HepG2 (cell line): ENCODE measurements around the gene NT5DC2. TPM values are rescaled to one million over a fixed set of nuclear protein-coding genes. Genes with fewer than 3 reads are reported as not detected.

Experiments used
- ATAC-seq: fragments of 200-7000 bp; cut with Tn5 transposase; 3 replicates; pipeline ENCODE4 v1.9.1; 2020; ENCODE audit warnings: mild to moderate bottlenecking, moderate library complexity
- BruUV-seq: library from RNA; stranded (reverse); fragments of 400-500 nt; replicated peaks from 2 replicates; lab custom pipeline; 2021; lab: Mats Ljungman, UMichigan
- CTCF ChIA-PET: fragments of 300-600 bp; formaldehyde crosslinking; extraction: SDS; loops from one replicate; lab custom pipeline; 2021; ENCODE audit warnings: low total read pairs, inconsistent platforms, low intra/inter-chr PET ratio; lab: Yijun Ruan, JAX
- POLR2A ChIA-PET: fragments of 350-600 bp; sonication (Branson Sonifier 250); formaldehyde crosslinking; loops from one replicate; lab custom pipeline; 2020; ENCODE audit warnings: antibody characterized with exemption, inconsistent platforms; lab: Yijun Ruan, JAX
- DNase-seq: peaks from one replicate; pipeline ENCODE4 v3.0.0-alpha.2; 2015; ENCODE audit warnings: low spot score
- FAIRE-seq: peaks from 3 replicates; lab custom pipeline; 2011; peaks lifted over from hg19 to GRCh38; lab: Jason Lieb, UNC
- H2AFZ ChIP-seq: one replicate; pipeline ENCODE4 v1.6.1; 2011; ENCODE audit warnings: low read length, inconsistent platforms
- H3K27ac ChIP-seq: fragments of 300-600 bp; 3 replicates; pipeline ENCODE4 v1.8.0; 2011; ENCODE audit warnings: mixed run types, mild to moderate bottlenecking, mixed read lengths, low read length, inconsistent platforms; ENCODE audit not compliant: insufficient read depth; ENCODE audit errors: extremely low read length
- H3K27me3 ChIP-seq, 2 experiments: fragments of 200-600 bp in 1 of 2; 2 replicates in 1 of 2; 3 replicates in 1 of 2; pipeline versions ENCODE4 v1.6.0 to v1.8.0; 2011; ENCODE audit warnings: low read length in 2 of 2, mild to moderate bottlenecking in 2 of 2, moderate library complexity in 2 of 2, inconsistent platforms in 1 of 2; ENCODE audit not compliant: insufficient read depth in 2 of 2, control insufficient read depth in 1 of 2
- H3K36me3 ChIP-seq, 2 experiments: fragments of 200-600 bp in 1 of 2; replicated peaks in 1 of 2; 2 replicates in 1 of 2; 3 replicates in 1 of 2; pipeline versions ENCODE4 v1.5.1 to v1.8.0; 2011; ENCODE audit warnings: low read length in 2 of 2, inconsistent platforms in 1 of 2; ENCODE audit not compliant: insufficient read depth in 2 of 2, control insufficient read depth in 1 of 2
- H3K4me1 ChIP-seq: 2 replicates; pipeline ENCODE4 v1.5.1; 2012; ENCODE audit warnings: low read length, inconsistent platforms; ENCODE audit not compliant: insufficient read depth
- H3K4me2 ChIP-seq: 2 replicates; pipeline ENCODE4 v1.6.0; 2011; ENCODE audit warnings: low read depth, low read length, inconsistent platforms
- H3K4me3 ChIP-seq, 3 experiments: fragments of 200-600 bp in 1 of 3; sonication (generic), shearing (Covaris generic) in 1 of 3; replicated peaks in 1 of 3; 2 replicates each; pipeline ENCODE4 v1.5.1; 2011 to 2016; ENCODE audit warnings: low read length in 3 of 3, inconsistent platforms in 2 of 3, low read depth in 2 of 3, mild to moderate bottlenecking in 2 of 3, control low read depth in 1 of 3, mixed read lengths in 1 of 3; ENCODE audit not compliant: insufficient read depth in 1 of 3
- H3K79me2 ChIP-seq: one replicate; pipeline ENCODE4 v1.6.1; 2011; ENCODE audit warnings: low read length, inconsistent platforms; ENCODE audit not compliant: insufficient read depth
- H3K9ac ChIP-seq: 2 replicates; pipeline ENCODE4 v1.6.0; 2011; ENCODE audit warnings: mild to moderate bottlenecking, low read depth, low read length, inconsistent platforms; ENCODE audit not compliant: insufficient read depth
- H3K9me3 ChIP-seq: 2 replicates; pipeline ENCODE4 v1.5.1; 2012; ENCODE audit warnings: mild to moderate bottlenecking, low read length
- H4K20me1 ChIP-seq: 2 replicates; pipeline ENCODE4 v1.6.0; 2011; ENCODE audit warnings: inconsistent platforms, mild to moderate bottlenecking, low read length, moderate library complexity; ENCODE audit not compliant: insufficient read depth
- GTF2F1 ChIP-seq: fragments of 150-350 bp; IDR thresholded peaks from 2 replicates; pipeline ENCODE4 v1.6.1; 2014; ENCODE audit warnings: low read length
- HOXA7 ChIP-seq: sonication (generic); formaldehyde crosslinking; IDR thresholded peaks from 2 replicates; pipeline ENCODE4 v1.8.1; 2022; ENCODE audit warnings: mild to moderate bottlenecking, missing genetic modification reagents, moderate library complexity
- JUND ChIP-seq: sonication (generic); formaldehyde crosslinking; IDR thresholded peaks from 2 replicates; pipeline ENCODE4 v1.8.0; 2022; ENCODE audit warnings: mild to moderate bottlenecking, missing genetic modification reagents
- KAT8 ChIP-seq: IDR thresholded peaks from 2 replicates; pipeline ENCODE4 v1.6.1; 2016; ENCODE audit warnings: missing genetic modification reagents, missing compliant biosample characterization
- KDM4B ChIP-seq: sonication (generic); formaldehyde crosslinking; IDR thresholded peaks from 2 replicates; pipeline ENCODE4 v1.4.0; 2020; ENCODE audit warnings: missing genetic modification reagents
- KLF16 ChIP-seq, 2 experiments: sonication (generic) in 1 of 2; formaldehyde crosslinking in 1 of 2; IDR thresholded peaks; 2 replicates each; pipeline versions ENCODE4 v1.6.1 to v1.8.0; 2016 to 2023; ENCODE audit warnings: missing genetic modification reagents in 2 of 2, missing compliant biosample characterization in 1 of 2
- MED8 ChIP-seq: sonication (generic); formaldehyde crosslinking; IDR thresholded peaks from 2 replicates; pipeline ENCODE4 v1.8.1; 2023; ENCODE audit warnings: mild to moderate bottlenecking, missing genetic modification reagents; ENCODE audit not compliant: insufficient replicate concordance
- NFE2L1 ChIP-seq: sonication (generic); formaldehyde crosslinking; IDR thresholded peaks from 2 replicates; pipeline ENCODE4 v1.4.0; 2020; ENCODE audit warnings: missing genetic modification reagents, mild to moderate bottlenecking, borderline replicate concordance
- POGK ChIP-seq: sonication (generic); formaldehyde crosslinking; conservative IDR thresholded peaks from 2 replicates; pipeline ENCODE4 v1.8.0; 2022; ENCODE audit warnings: mild to moderate bottlenecking, moderate library complexity, missing genetic modification reagents
- RFXANK ChIP-seq: IDR thresholded peaks from 2 replicates; pipeline ENCODE4 v1.6.1; 2016
- SAFB2 ChIP-seq: sonication (generic); formaldehyde crosslinking; IDR thresholded peaks from 2 replicates; pipeline ENCODE4 v1.5.1; 2020; ENCODE audit warnings: missing genetic modification reagents, low read depth, mild to moderate bottlenecking, borderline replicate concordance
- SRSF9 ChIP-seq: fragments of 200-400 bp; formaldehyde crosslinking; IDR thresholded peaks from 2 replicates; pipeline ENCODE4 v1.6.1; 2018; ENCODE audit warnings: borderline replicate concordance, mild to moderate bottlenecking, low read depth, low read length; ENCODE audit not compliant: insufficient read depth, poor library complexity, severe bottlenecking
- SUZ12 ChIP-seq: fragments of 150-350 bp; IDR thresholded peaks from 2 replicates; pipeline ENCODE4 v1.6.1; 2014; ENCODE audit warnings: low read depth, low read length
- TCF7L2 ChIP-seq: IDR thresholded peaks from 2 replicates; pipeline ENCODE4 v1.6.1; 2011; ENCODE audit warnings: mild to moderate bottlenecking, low read depth, low read length, moderate library complexity
- ZBTB43 ChIP-seq: sonication (generic); formaldehyde crosslinking; conservative IDR thresholded peaks from 2 replicates; pipeline ENCODE4 v1.4.0; 2020; ENCODE audit warnings: missing genetic modification reagents
- ZFX ChIP-seq: sonication (generic); formaldehyde crosslinking; IDR thresholded peaks from 2 replicates; pipeline ENCODE4 v1.4.0; 2020; ENCODE audit warnings: mild to moderate bottlenecking, low read depth, missing genetic modification reagents, moderate library complexity
- ZNF20 ChIP-seq: sonication (generic); formaldehyde crosslinking; IDR thresholded peaks from 2 replicates; pipeline ENCODE4 v1.4.0; 2020; ENCODE audit warnings: mild to moderate bottlenecking, moderate library complexity, missing genetic modification reagents
- ZNF3 ChIP-seq: IDR thresholded peaks from 2 replicates; pipeline ENCODE4 v1.7.0; 2017; ENCODE audit warnings: inconsistent platforms
- ZNF556 ChIP-seq: sonication (generic); formaldehyde crosslinking; IDR thresholded peaks from 2 replicates; pipeline ENCODE4 v1.4.0; 2020; ENCODE audit warnings: mild to moderate bottlenecking, missing genetic modification reagents, borderline replicate concordance
- ZSCAN20 ChIP-seq: sonication (generic); formaldehyde crosslinking; IDR thresholded peaks from 2 replicates; pipeline ENCODE4 v1.4.0; 2020; ENCODE audit warnings: missing genetic modification reagents, mild to moderate bottlenecking, borderline replicate concordance
- WGBS: methylation state at CpG from one replicate; pipeline ENCODE4 v1.1.6; 2017; ENCODE audit warnings: low lambda C conversion rate; 5-methylcytosine and 5-hydroxymethylcytosine counted together
- in situ Hi-C: cut with HindIII; loops from 2 replicates; pipeline ENCODE4 v1.10.0; 2017; ENCODE audit warnings: low pct_unique_long_range_greater_than_20kb; ENCODE audit not compliant: extremely low pct_ligation_motif_present
- intact Hi-C: fragments of 100-400 bp; cut with micrococcal nuclease; formaldehyde crosslinking; loops from one replicate; pipeline ENCODE4 v1.10.0; 2022; ENCODE audit not compliant: unreplicated experiment
- polyA plus RNA-seq, 8 experiments: library from polyadenylated mRNA; depleted of rRNA in 3 of 8; stranded (reverse) in 7 of 8; unstranded in 1 of 8; fragments of >200 nt; fragmentation: Illumina TruSeq in 4 of 8; extraction: Trizol in 4 of 8; gene quantifications; 2 replicates each; pipeline versions ENCODE4 v1.2.1 to v1.2.3, GENCODE V29; 2011 to 2016; ENCODE audit warnings: low read depth in 4 of 8, missing spikeins in 1 of 8, mixed read lengths in 1 of 8; ENCODE audit not compliant: insufficient read depth in 1 of 8
- total RNA-seq, 5 experiments: library from RNA; depleted of rRNA; stranded (reverse); fragments of >200 nt; fragmentation: Illumina TruSeq; extraction: Trizol; gene quantifications; 2 replicates each; pipeline ENCODE4 v1.2.3, GENCODE V29; 2016; ENCODE audit warnings: low read depth in 1 of 5

The NT5DC2 gene
- total and polyA plus RNA-seq, 2 of the 13 experiments (the other 11 are each of a cell fraction or from before 2014, with no cell fraction given) = 131 to 240 TPM

- TF ChIP-seq KDM4B (CRISPR knock-in tag) = no peak
- no peak for TF ChIP-seq ZNF556 (CRISPR knock-in tag)
- no peak for TF ChIP-seq NFE2L1 (CRISPR knock-in tag)
- TF ChIP-seq TCF7L2 = no peak
- no peak for TF ChIP-seq KAT8 (CRISPR knock-in tag)
- TF ChIP-seq SAFB2 (CRISPR knock-in tag) = no peak
- TF ChIP-seq ZNF3 (CRISPR knock-in tag) = no peak
- TF ChIP-seq JUND (CRISPR knock-in tag) = no peak
- TF ChIP-seq SUZ12 = no peak
- TF ChIP-seq HOXA7 (CRISPR knock-in tag) = no peak
- TF ChIP-seq ZFX = no peak
- no peak for TF ChIP-seq MED8 (CRISPR knock-in tag)
- no peak for TF ChIP-seq KLF16 (CRISPR knock-in tag; IDR thresholded peaks at IDR 0.05)
- no peak for TF ChIP-seq SRSF9
- no peak for TF ChIP-seq RFXANK (CRISPR knock-in tag)
- no peak for TF ChIP-seq POGK (CRISPR knock-in tag)
- no peak for TF ChIP-seq ZNF20 (CRISPR knock-in tag)
- no peak for TF ChIP-seq ZSCAN20 (CRISPR knock-in tag)
- no peak for TF ChIP-seq GTF2F1
- no peak for TF ChIP-seq ZBTB43 (CRISPR knock-in tag)
- Histone ChIP-seq H3K9me3 (no peaks in the 10 kb centered on the region), H3K36me3 (peaks cover 22 to 82% of the 10 kb centered on the region in 2 experiments), H2AFZ (no peak overlapping the region), H4K20me1 (no peaks in the 10 kb centered on the region), H3K9ac (no peak overlapping the region), H3K79me2 (no peaks in the 10 kb centered on the region), H3K4me1 (no peaks in the 10 kb centered on the region), H3K27ac (no peak overlapping the region), H3K4me3 (no peak overlapping the region), H3K4me2 (no peak overlapping the region), H3K27me3 (no peaks in the 10 kb centered on the region)
- in situ Hi-C loops (no loop called here), intact Hi-C loops (no loop called here)
- DNase-seq (no peak), FAIRE-seq (no peak), ATAC-seq (no peak)
- 98% methylated on average over 5 of the region's 5 CpGs for WGBS
- BruUV-seq = no TSS peak
- ChIA-PET CTCF (no interaction called here), POLR2A (interaction anchor here (1.8 kb wide), 1 partner anchor 22 kb away, joined by 5 read pairs; the partner anchor contains the start of gene UQCC5)
These were observed 24.8 kb upstream of the NT5DC2 start for GRCh38 chr3:52558436-52558835.
